GM13977 (cell line): Measurements from ENCODE around the gene GOLIM4.

ENCODE experiments used
- DNase-seq: peaks from one replicate; pipeline ENCODE4 v3.0.0; 2012; ENCODE audit warnings: low spot score
- CTCF ChIP-seq: IDR thresholded peaks from 2 replicates; pipeline ENCODE4 v1.5.1; 2012; ENCODE audit warnings: mild to moderate bottlenecking, control low read depth; ENCODE audit not compliant: insufficient read depth; ENCODE audit errors: extremely low read depth, missing control alignments
- in situ Hi-C: fragments of 300-500 bp; cut with MboI; formaldehyde crosslinking; loops from one replicate; pipeline ENCODE4 v1.12.0; 2022; ENCODE audit warnings: low sequenced_read_pairs, low pct_unique_long_range_greater_than_20kb, mixed read lengths, inconsistent platforms; ENCODE audit not compliant: unreplicated experiment

The GOLIM4 gene

GRCh38 chr3:168102735-168103410 lies 7.1 kb upstream of the GOLIM4 start:
- no peak for TF ChIP-seq CTCF
- in situ Hi-C loops = no loop called here
- no peak for DNase-seq

GRCh38 chr3:168100777-168101492 lies 5.2 kb upstream of the GOLIM4 start:
- no peak for TF ChIP-seq CTCF
- no peak for DNase-seq
- in situ Hi-C loops = no loop called here

GRCh38 chr3:168097381-168097780 lies 1.7 kb upstream of the GOLIM4 start:
- no peak for TF ChIP-seq CTCF
- in situ Hi-C loops = no loop called here
- no peak for DNase-seq

GRCh38 chr3:168096210-168096652 lies 507 bp upstream of the GOLIM4 start:
- in situ Hi-C loops = no loop called here
- TF ChIP-seq CTCF = no peak
- DNase-seq = peak; percentile 63

- in situ Hi-C loops = no loop called here
- TF ChIP-seq CTCF = no peak
- DNase-seq = peak; percentile 71
Measured at GRCh38 chr3:168094877-168095610, 680 bp downstream of the GOLIM4 start.

GRCh38 chr3:168094580-168094876 lies 1.2 kb downstream of the GOLIM4 start:
- TF ChIP-seq CTCF = no peak
- in situ Hi-C loops = no loop called here

More at GRCh38 chr3:168094580-168094876, 1.2 kb downstream of the GOLIM4 start:
- DNase-seq = no peak
